IPS-20b (cell line): ENCODE data around the gene ZSCAN18.

ENCODE experiments used
- H3K27ac ChIP-seq: one replicate; pipeline ENCODE4 v1.5.1; 2013; ENCODE audit warnings: low read length
- H3K27me3 ChIP-seq: 2 replicates; pipeline ENCODE4 v1.6.1; 2013; ENCODE audit warnings: mild to moderate bottlenecking, low read length, inconsistent platforms; ENCODE audit not compliant: insufficient read depth
- H3K36me3 ChIP-seq: 2 replicates; pipeline ENCODE4 v1.6.1; 2013; ENCODE audit warnings: low read depth, mild to moderate bottlenecking, inconsistent platforms, low read length, moderate library complexity; ENCODE audit not compliant: insufficient read depth
- H3K4me1 ChIP-seq: 2 replicates; pipeline ENCODE4 v1.6.1; 2013; ENCODE audit warnings: mild to moderate bottlenecking, control low read depth, inconsistent platforms, low read length, moderate library complexity; ENCODE audit not compliant: insufficient read depth
- H3K4me3 ChIP-seq: 2 replicates; pipeline ENCODE4 v1.5.1; 2013; ENCODE audit warnings: mild to moderate bottlenecking, low read length, inconsistent platforms
- H3K9ac ChIP-seq: 2 replicates; pipeline ENCODE4 v1.6.1; 2013; ENCODE audit warnings: low read depth, mild to moderate bottlenecking, inconsistent platforms, low read length, moderate library complexity
- H3K9me3 ChIP-seq: 2 replicates; pipeline ENCODE4 v1.6.1; 2013; ENCODE audit warnings: mild to moderate bottlenecking, low read depth, low read length, inconsistent platforms; ENCODE audit not compliant: insufficient read depth

The ZSCAN18 gene

DNA sequence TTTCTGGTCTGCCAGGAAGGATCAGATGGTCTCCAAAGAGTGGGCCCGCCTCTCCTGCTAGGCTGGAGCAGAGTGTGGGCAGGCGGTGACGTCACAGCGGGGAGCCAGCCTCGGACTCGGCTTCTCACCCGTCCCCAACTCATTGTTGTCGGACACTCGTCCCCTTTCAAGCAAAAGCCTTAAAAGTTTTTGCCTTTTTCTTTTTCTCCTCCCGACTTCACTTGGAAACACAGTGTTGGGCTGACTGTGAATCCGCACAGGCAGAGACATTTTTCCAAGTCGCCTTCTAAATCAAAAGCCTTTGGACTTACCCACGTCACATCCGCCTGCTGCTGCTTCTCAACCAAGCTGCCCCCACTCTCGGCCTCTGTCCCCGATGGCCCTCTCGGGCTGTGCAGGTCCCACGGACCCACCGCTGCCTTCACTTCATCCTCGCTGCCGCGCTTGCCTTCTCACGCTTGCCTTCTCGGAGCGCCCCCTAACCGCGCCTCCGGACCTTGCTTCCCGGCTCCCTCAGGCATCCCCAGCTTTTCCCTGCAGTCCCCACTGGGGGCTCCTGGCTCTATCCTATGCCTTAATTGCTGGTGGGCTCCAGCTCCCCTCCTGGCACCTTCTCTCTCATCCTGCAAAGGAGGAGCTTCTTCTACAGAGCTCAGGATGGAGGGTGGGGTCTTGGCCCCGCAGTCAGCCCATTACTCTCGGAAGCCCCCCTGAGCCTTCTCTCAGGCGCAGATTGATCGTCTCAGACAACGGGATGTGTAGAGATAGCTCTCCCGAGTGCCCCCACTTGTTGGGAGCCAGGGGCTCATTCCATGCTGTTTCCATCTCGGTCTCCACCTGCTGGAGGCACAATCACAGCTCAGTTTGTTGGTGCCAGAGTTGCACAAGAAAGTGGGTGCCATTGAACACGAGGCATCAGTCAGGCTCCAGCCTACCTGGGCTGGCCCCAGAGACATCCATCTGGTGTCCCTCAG, 42.8 kb downstream of the ZSCAN18 start:
- Histone ChIP-seq H3K27ac (no peak overlapping the region), H3K36me3 (no peaks in the 10 kb centered on the region), H3K27me3 (no peaks in the 10 kb centered on the region), H3K4me1 (no peaks in the 10 kb centered on the region), H3K9me3 (peaks cover 84% of the 10 kb centered on the region), H3K4me3 (no peak overlapping the region), H3K9ac (no peak overlapping the region)

DNA sequence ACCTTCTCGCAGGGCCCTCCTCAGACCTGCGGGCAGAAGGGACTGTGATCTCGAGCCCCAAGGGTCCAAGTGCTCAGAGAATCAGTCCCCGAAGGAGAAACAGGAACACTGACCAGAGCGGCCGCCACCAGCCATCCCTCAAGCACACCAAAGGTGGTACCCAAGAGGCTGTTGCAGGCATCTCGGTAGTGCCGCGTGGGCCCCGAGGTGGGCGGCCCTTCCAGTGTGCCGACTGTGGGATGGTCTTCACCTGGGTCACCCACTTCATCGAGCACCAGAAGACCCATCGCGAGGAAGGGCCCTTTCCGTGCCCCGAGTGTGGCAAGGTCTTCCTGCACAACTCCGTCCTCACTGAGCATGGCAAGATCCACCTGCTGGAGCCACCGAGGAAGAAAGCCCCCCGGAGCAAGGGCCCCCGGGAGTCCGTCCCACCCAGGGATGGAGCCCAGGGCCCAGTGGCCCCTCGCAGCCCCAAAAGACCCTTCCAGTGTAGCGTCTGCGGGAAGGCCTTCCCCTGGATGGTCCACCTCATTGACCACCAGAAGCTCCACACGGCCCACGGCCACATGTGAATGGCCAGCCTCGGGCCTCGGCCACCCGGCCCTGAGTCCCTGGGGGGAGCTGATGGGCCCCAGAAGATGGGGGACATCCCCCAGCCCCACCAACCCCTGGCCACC, 44.4 kb downstream of the ZSCAN18 start:
- Histone ChIP-seq H3K4me3 (no peak overlapping the region), H3K9me3 (peaks cover 91% of the 10 kb centered on the region), H3K36me3 (no peaks in the 10 kb centered on the region), H3K27me3 (no peaks in the 10 kb centered on the region), H3K4me1 (no peaks in the 10 kb centered on the region), H3K9ac (no peak overlapping the region), H3K27ac (no peak overlapping the region)

DNA sequence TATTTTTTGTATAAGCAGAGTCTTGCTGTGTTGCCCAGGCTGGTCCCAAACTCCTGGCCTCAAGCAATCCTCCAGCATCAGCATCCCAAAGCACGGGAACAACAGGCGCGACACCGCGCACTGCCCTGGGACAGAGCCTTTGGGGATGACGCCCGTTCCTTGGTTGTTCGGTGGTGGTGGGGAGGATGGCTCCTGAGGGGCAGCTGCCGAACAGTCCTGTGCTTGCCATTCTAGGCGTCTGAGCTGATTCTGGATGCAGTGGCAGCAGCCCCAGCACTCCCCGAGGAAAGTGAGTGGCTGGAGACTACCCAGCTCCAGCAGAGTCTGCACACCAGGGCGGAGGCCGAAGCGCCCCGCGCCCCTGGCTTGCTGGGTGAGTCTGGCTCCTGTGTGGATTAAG, 45.8 kb downstream of the ZSCAN18 start:
- H3K4me3 ChIP-seq, result no peak overlapping the region
- H3K36me3 ChIP-seq, result no peaks in the 10 kb centered on the region
- H3K27ac ChIP-seq, result no peak overlapping the region
- peaks cover 90% of the 10 kb centered on the region for H3K9me3 ChIP-seq
- H3K9ac ChIP-seq, result no peak overlapping the region
- H3K27me3 ChIP-seq, result no peaks in the 10 kb centered on the region
- H3K4me1 ChIP-seq, result no peaks in the 10 kb centered on the region

DNA sequence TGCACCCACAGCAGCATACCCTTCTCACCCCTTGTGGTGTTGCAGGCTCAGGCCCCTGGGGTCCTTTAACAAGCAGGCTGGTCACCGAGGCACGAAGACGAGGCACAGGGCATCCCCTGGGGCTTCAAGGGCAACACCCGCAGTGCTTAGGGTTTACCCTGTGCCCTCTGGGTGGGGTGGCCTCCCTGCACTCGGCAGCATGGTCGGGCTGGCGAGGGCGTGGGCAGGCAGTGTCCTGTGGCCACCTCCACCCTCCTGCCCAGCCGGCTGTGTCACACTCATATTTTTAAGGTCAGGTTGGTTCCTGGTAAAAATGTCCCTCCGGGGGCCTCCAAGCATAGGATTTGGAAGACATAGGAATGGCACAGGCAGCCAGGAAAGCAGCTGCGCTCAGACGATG, 50.4 kb downstream of the ZSCAN18 start:
- H3K4me1 ChIP-seq, result no peaks in the 10 kb centered on the region
- H3K36me3 ChIP-seq, result no peaks in the 10 kb centered on the region
- H3K9me3 ChIP-seq, result peaks cover 85% of the 10 kb centered on the region

DNA sequence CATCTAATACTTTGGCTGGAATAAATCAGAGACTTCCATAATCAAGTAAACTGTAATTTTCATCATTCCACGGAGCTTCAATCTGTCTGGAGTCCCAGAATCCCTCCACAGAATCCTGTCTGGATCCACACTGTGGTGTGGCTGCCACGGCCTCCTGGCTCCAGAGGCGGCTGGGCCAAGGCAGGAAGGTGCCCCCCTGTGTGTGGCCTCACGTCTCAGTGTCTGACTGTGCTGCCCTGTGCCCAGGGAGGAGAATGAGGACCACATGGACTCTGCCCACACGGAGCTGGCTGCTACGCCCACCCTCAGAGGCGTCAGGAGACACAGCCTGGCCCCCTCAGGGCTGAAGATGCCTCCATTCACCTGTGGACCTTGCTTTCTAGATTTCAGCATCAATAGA, 51.2 kb downstream of the ZSCAN18 start:
- H3K9me3 ChIP-seq, result peaks cover 81% of the 10 kb centered on the region

More for the DNA sequence above, 50.4 kb downstream of the ZSCAN18 start:
- Histone ChIP-seq H3K4me3 (no peak overlapping the region), H3K27ac (no peak overlapping the region), H3K9ac (no peak overlapping the region), H3K27me3 (no peaks in the 10 kb centered on the region)

DNA sequence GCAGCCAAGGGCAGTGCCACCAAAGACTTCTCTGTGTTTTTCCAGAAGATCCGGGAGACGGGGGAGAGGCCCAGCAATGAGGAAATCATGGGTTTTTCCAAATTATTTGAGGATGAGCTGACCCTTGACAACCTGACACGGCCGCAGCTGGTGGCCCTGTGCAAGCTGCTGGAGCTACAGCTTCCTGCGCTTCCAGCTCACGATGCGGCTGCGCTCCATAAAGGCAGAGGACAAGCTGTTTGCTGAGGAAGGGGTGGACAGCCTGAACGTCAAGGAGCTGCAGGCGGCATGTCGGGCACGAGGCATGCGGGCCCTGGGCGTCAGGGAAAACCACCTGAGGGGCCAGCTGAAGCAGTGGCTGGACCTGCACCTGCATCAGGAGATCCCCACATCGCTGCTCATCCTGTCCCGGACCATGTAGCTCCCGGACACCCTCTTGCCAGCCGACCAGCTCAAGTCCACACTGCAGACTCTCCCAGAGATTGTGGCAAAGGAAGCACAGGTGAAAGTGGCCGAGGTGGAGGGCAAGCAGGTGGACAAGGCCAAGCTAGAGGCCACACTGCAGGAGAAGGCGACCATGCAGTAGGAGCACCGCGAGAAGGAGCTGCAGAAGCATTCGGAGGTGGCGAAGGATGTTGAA, 52.5 kb downstream of the ZSCAN18 start:
- Histone ChIP-seq H3K27ac (no peak overlapping the region), H3K27me3 (no peaks in the 10 kb centered on the region), H3K4me3 (no peak overlapping the region), H3K9me3 (peaks cover 81% of the 10 kb centered on the region), H3K36me3 (no peaks in the 10 kb centered on the region), H3K4me1 (no peaks in the 10 kb centered on the region), H3K9ac (no peak overlapping the region)

More for the DNA sequence above, 51.2 kb downstream of the ZSCAN18 start:
- no peaks in the 10 kb centered on the region for H3K27me3 ChIP-seq
- H3K4me3 ChIP-seq, result no peak overlapping the region
- no peak overlapping the region for H3K9ac ChIP-seq
- H3K4me1 ChIP-seq, result no peaks in the 10 kb centered on the region
- H3K36me3 ChIP-seq, result no peaks in the 10 kb centered on the region
- H3K27ac ChIP-seq, result no peak overlapping the region

DNA sequence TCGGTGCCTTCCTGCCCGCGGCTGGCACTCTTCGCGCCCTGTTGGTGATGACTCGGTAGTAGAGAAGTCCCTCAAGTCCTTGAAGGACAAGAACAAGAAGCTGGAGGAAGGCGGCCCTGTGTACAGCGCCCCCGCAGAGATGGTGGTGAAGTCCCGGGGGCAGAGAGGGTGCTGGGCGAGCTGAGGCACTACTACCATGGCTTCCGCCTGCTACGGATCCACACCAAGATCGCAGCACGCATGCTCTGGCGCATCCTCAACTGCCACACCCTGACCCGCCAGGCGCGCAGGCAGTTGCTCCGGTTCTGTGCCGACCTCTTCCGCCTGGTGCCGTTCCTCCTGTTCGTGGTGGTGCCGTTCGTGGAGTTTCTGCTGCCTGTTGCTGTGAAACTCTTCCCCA, 53.1 kb downstream of the ZSCAN18 start:
- Histone ChIP-seq H3K4me3 (no peak overlapping the region), H3K9ac (no peak overlapping the region), H3K27ac (no peak overlapping the region), H3K9me3 (peaks cover 85% of the 10 kb centered on the region), H3K27me3 (no peaks in the 10 kb centered on the region), H3K36me3 (no peaks in the 10 kb centered on the region), H3K4me1 (no peaks in the 10 kb centered on the region)

DNA sequence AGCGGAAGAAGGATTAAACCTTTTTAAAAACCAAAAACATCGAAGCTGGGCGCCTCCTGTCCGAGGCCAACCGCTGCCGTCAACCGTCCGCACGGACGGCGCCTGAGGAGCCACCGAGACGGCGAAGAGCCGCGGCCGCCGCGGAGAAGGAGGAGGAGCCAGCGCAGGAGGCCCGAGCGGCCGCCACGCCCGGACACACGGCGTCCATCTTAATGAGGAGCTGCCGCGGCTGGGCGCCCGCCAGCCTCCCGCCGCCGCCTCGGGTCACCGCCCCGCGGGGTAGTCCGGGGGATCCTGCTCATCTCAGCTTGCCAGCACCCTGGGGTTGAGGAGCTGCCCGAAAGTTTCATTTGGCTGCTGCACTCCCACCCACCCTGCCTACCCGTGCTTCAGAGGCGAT, 53.6 kb downstream of the ZSCAN18 start:
- Histone ChIP-seq H3K9me3 (peaks cover 82% of the 10 kb centered on the region), H3K27me3 (no peaks in the 10 kb centered on the region), H3K27ac (no peak overlapping the region), H3K9ac (no peak overlapping the region), H3K36me3 (no peaks in the 10 kb centered on the region), H3K4me3 (no peak overlapping the region), H3K4me1 (no peaks in the 10 kb centered on the region)

DNA sequence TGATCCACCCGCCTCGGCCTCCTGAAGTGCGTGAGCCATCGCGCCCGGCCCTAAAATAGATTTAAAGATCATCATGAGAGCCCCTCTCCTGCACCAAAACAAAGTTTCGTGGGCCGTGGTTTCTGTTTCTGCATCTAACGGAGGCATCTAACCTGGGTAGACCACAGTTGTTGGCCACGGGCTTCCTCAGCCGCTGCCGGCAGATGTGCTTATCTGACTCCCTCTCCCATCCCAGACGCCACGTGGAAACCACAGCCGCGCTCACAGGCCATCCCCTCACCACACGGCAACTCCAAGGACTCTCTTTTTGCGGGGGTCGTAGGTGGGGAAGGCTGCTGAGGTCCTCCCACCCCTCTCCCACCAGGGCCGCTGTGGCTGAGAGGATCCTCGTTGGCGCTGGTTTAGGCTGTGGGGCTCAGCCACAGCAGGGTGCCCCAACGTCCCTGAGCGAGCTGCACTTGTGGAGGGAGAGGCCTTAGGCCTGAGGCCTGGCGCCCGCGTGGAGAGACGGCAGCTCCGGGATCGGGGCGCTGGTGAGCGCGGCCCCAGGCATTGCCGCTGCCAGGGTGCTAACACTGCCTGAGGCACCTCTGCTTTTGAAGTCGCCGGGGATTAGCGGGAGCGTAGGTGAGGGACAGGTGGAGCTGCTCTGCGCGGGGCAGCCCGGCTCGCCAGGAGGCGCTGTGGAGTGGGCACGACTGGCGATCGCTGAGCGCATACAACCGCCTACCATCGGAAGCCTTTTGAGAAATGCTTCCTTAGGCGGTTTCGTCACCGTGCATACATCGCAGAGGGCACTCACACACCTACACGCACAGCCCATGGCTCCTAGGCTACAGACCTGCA, 55.3 kb downstream of the ZSCAN18 start:
- H3K27ac ChIP-seq, result no peak overlapping the region
- H3K36me3 ChIP-seq, result no peaks in the 10 kb centered on the region
- H3K27me3 ChIP-seq, result no peaks in the 10 kb centered on the region
- peaks cover 78% of the 10 kb centered on the region for H3K9me3 ChIP-seq
- H3K4me3 ChIP-seq, result no peak overlapping the region
- no peaks in the 10 kb centered on the region for H3K4me1 ChIP-seq
- H3K9ac ChIP-seq, result no peak overlapping the region

DNA sequence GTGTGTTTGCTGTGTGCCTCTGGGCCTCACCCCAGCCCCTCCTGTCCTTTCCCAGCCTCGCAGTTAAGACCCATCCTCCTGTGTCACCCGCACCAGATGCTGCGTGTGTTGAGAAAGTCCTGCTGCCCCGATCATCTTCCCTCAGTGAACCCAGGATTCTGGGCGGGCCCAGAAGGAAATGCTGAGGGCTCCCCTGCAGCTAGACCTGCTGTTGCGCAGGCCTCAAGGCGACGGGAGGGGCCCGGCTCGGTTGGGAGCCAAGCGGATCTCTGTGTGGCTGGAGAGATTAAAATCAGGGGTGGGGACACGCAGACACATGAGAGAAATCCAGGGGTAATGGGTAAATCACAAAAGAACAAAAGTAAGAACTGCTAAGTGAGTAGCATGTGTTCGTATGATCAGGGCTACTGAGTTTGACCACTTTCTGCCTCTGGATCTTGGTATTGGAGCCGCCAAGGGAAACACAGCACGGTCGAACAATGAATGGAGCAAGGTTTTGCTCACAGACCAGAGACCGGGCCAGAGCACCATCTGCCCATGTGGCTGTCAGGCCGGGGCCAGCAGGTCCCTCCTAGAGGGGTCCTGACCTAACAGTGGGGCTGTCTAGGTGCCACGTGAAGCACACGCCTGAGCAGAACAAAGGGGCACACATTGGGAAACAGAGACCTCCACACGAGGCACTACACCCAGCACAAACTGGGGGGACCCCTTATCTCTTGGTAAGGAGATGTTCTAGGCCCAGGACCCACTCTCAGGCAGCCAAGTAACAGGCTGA, 57.1 kb downstream of the ZSCAN18 start:
- no peak overlapping the region for H3K27ac ChIP-seq
- no peaks in the 10 kb centered on the region for H3K27me3 ChIP-seq
- H3K4me1 ChIP-seq, result no peaks in the 10 kb centered on the region
- H3K9me3 ChIP-seq, result peaks cover 71% of the 10 kb centered on the region
- H3K9ac ChIP-seq, result no peak overlapping the region
- no peaks in the 10 kb centered on the region for H3K36me3 ChIP-seq
- no peak overlapping the region for H3K4me3 ChIP-seq
